ENCODE data around the gene FCAMR. TPM values are rescaled to one million over a fixed set of nuclear protein-coding genes. Genes with fewer than 3 reads are reported as not detected.

The FCAMR gene
- total RNA-seq, 1 donor from 2014 or later: not detected

DNA sequence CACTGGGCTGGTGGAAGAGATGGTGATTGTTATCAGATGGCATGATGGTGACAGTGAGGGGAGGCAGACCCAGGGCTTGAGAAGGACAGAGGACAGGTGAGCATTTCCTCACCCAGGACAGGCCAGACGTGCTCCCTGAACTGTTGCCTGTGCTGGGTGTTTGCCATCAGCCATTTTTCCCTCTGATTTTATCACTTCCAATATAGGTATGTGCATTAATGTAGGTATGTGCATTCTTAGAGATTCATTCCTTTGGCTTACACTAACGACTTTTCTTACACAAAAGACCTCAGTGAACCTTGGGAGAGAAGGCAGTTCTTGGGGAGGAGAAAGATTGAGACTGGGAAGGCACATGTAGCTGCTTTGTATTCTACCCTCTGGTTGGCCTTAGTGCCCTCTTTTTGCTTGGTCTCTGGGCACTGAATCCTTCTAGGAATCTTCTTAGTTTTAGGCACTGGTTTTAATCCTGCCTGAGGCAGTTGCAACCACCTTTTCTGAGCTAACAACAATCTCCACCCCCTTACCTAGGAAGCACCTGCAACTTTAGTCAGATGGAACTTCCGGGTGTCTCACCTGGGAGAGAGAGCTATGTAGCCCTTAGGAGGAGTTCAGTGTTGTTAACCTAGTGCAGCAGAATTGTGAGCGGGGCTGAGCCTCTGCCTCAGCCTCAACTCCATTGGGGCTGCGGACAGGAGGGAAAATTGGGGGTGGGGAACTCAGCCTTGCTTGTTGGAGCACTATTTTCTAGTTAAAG is 31.4 kb upstream of the FCAMR start:
- Mint-ChIP-seq H3K9me3 (ENCODE audit: unreplicated experiment) (no peaks in the 10 kb centered on the region), H3K36me3 (ENCODE audit: low read depth, unreplicated experiment) (no peaks in the 10 kb centered on the region), H3K4me3 (ENCODE audit: unreplicated experiment) (no peak overlapping the region), H3K27ac (ENCODE audit: unreplicated experiment) (no peak overlapping the region), H3K27me3 (ENCODE audit: low read depth, unreplicated experiment) (no peaks in the 10 kb centered on the region), H3K4me1 (ENCODE audit: low read depth, unreplicated experiment) (peaks cover 6% of the 10 kb centered on the region)
- no peaks in the 10 kb centered on the region for H3K79me2 ChIP-seq (ENCODE audit: insufficient read depth, low read length)
- no peaks in the 10 kb centered on the region for H3K27me3 ChIP-seq (ENCODE audit: insufficient read depth, low read length)
- FAIRE-seq (no peak), DNase-seq (ENCODE audit: low read depth) (no peak)
- H4K20me1 ChIP-seq (ENCODE audit: insufficient read depth, low read length): no peaks in the 10 kb centered on the region
- no peak overlapping the region for H3K4me2 ChIP-seq (ENCODE audit: low read length)
- no peak overlapping the region for H2AFZ ChIP-seq (ENCODE audit: low read depth, low read length)
- H3K27ac ChIP-seq (ENCODE audit: low read depth, low read length): no peak overlapping the region
- TF ChIP-seq, protein P1, sequence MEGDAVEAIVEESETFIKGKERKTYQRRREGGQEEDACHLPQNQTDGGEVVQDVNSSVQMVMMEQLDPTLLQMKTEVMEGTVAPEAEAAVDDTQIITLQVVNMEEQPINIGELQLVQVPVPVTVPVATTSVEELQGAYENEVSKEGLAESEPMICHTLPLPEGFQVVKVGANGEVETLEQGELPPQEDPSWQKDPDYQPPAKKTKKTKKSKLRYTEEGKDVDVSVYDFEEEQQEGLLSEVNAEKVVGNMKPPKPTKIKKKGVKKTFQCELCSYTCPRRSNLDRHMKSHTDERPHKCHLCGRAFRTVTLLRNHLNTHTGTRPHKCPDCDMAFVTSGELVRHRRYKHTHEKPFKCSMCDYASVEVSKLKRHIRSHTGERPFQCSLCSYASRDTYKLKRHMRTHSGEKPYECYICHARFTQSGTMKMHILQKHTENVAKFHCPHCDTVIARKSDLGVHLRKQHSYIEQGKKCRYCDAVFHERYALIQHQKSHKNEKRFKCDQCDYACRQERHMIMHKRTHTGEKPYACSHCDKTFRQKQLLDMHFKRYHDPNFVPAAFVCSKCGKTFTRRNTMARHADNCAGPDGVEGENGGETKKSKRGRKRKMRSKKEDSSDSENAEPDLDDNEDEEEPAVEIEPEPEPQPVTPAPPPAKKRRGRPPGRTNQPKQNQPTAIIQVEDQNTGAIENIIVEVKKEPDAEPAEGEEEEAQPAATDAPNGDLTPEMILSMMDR (IDR thresholded peaks at IDR 0.05; ENCODE audit: insufficient read depth, low read depth, low read length): no peak
- TF ChIP-seq EZH2 (IDR thresholded peaks at IDR 0.05; ENCODE audit: insufficient read depth, low read length): no peak
- no peaks in the 10 kb centered on the region for H3K4me1 ChIP-seq (ENCODE audit: insufficient read depth, low read length)
- no peaks in the 10 kb centered on the region for H3K36me3 ChIP-seq (ENCODE audit: insufficient read depth, low read length)
- H3K9me3 ChIP-seq (ENCODE audit: insufficient read depth, low read depth, low read length): no peaks in the 10 kb centered on the region
- H3K9ac ChIP-seq (ENCODE audit: low read length): no peak overlapping the region
- no peak overlapping the region for H3K4me3 ChIP-seq (ENCODE audit: insufficient read depth, low read depth, low read length)

DNA sequence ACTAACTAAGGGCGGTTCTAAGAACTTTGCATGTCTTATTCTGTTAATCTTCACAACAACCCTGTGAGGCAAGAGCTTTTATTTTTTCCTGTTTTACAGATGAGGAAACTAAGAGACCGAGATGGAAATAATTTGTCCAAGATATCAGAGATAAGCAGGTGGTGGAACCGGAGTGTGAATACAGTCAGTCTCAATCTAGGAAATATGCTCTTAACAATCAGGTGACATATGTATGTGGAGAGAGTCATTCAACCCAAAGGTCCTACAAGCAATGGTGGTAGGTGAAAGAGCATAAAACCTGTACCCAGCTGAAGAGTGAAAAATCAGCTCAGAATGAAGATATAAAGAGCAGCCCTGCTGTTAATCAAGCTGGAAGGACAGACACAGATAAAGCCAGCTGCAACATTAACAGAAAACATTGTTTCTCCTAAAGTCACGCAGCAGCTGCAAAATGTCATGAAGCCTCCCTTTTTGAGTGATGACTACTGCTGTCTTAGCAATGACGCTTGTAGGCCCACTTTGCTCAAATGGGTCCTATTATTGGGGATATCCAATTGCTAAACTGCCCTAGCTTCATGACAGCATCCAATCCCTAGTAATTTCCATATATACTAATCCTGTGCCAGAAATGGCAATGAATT is 30.5 kb upstream of the FCAMR start:
- no peak for TF ChIP-seq EZH2 (IDR thresholded peaks at IDR 0.05; ENCODE audit: insufficient read depth, low read length)
- TF ChIP-seq, protein P1 (IDR thresholded peaks at IDR 0.05; ENCODE audit: insufficient read depth, low read depth, low read length): no peak
- no peaks in the 10 kb centered on the region for H3K27me3 ChIP-seq (ENCODE audit: insufficient read depth, low read length)
- no peaks in the 10 kb centered on the region for H4K20me1 ChIP-seq (ENCODE audit: insufficient read depth, low read length)
- no peak for DNase-seq (ENCODE audit: low read depth)
- H3K27ac Mint-ChIP-seq (ENCODE audit: unreplicated experiment): no peak overlapping the region
- H3K4me3 ChIP-seq (ENCODE audit: insufficient read depth, low read depth, low read length): no peak overlapping the region
- H3K4me1 Mint-ChIP-seq (ENCODE audit: low read depth, unreplicated experiment): peaks cover 6% of the 10 kb centered on the region
- H3K9me3 Mint-ChIP-seq (ENCODE audit: unreplicated experiment): no peaks in the 10 kb centered on the region
- H3K4me3 Mint-ChIP-seq (ENCODE audit: unreplicated experiment): no peak overlapping the region
- H3K9ac ChIP-seq (ENCODE audit: low read length): no peak overlapping the region
- H3K36me3 Mint-ChIP-seq (ENCODE audit: low read depth, unreplicated experiment): no peaks in the 10 kb centered on the region
- no peaks in the 10 kb centered on the region for H3K36me3 ChIP-seq (ENCODE audit: insufficient read depth, low read length)
- H2AFZ ChIP-seq (ENCODE audit: low read depth, low read length): no peak overlapping the region
- no peaks in the 10 kb centered on the region for H3K4me1 ChIP-seq (ENCODE audit: insufficient read depth, low read length)
- no peaks in the 10 kb centered on the region for H3K27me3 Mint-ChIP-seq (ENCODE audit: low read depth, unreplicated experiment)
- H3K4me2 ChIP-seq (ENCODE audit: low read length): no peak overlapping the region
- no peak overlapping the region for H3K27ac ChIP-seq (ENCODE audit: low read depth, low read length)
- FAIRE-seq: no peak
- no peaks in the 10 kb centered on the region for H3K79me2 ChIP-seq (ENCODE audit: insufficient read depth, low read length)
- H3K9me3 ChIP-seq (ENCODE audit: insufficient read depth, low read depth, low read length): no peaks in the 10 kb centered on the region

- TF ChIP-seq EZH2 (IDR thresholded peaks at IDR 0.05; ENCODE audit: insufficient read depth, low read length): no peak
- TF ChIP-seq, protein P1 (IDR thresholded peaks at IDR 0.05; ENCODE audit: insufficient read depth, low read depth, low read length): no peak
- H3K27ac Mint-ChIP-seq (ENCODE audit: unreplicated experiment): no peak overlapping the region
- Histone ChIP-seq H3K9ac (ENCODE audit: low read length) (no peak overlapping the region), H3K27me3 (ENCODE audit: insufficient read depth, low read length) (no peaks in the 10 kb centered on the region), H2AFZ (ENCODE audit: low read depth, low read length) (no peak overlapping the region), H3K79me2 (ENCODE audit: insufficient read depth, low read length) (no peaks in the 10 kb centered on the region), H4K20me1 (ENCODE audit: insufficient read depth, low read length) (no peaks in the 10 kb centered on the region), H3K4me3 (ENCODE audit: insufficient read depth, low read depth, low read length) (no peak overlapping the region), H3K27ac (ENCODE audit: low read depth, low read length) (no peak overlapping the region), H3K9me3 (ENCODE audit: insufficient read depth, low read depth, low read length) (no peaks in the 10 kb centered on the region), H3K4me1 (ENCODE audit: insufficient read depth, low read length) (no peaks in the 10 kb centered on the region), H3K4me2 (ENCODE audit: low read length) (no peak overlapping the region), H3K36me3 (ENCODE audit: insufficient read depth, low read length) (no peaks in the 10 kb centered on the region)
- DNase-seq (ENCODE audit: low read depth) (no peak), FAIRE-seq (no peak)
- no peaks in the 10 kb centered on the region for H3K36me3 Mint-ChIP-seq (ENCODE audit: low read depth, unreplicated experiment)
- no peaks in the 10 kb centered on the region for H3K9me3 Mint-ChIP-seq (ENCODE audit: unreplicated experiment)
- H3K4me1 Mint-ChIP-seq (ENCODE audit: low read depth, unreplicated experiment): no peaks in the 10 kb centered on the region
- no peak overlapping the region for H3K4me3 Mint-ChIP-seq (ENCODE audit: unreplicated experiment)
- H3K27me3 Mint-ChIP-seq (ENCODE audit: low read depth, unreplicated experiment): no peaks in the 10 kb centered on the region
Observed at GRCh38 chr1:206998816-206999215, 28.6 kb upstream of the FCAMR start.

Measured in astrocyte (in vitro differentiated cells and primary cell).